HCT116 (cell line): ENCODE results near the gene TRIM37. TPM values are rescaled to one million over a fixed set of nuclear protein-coding genes. Genes with fewer than 3 reads are reported as not detected.

Source experiments
- ATAC-seq: fragments of 200-7000 bp; cut with Tn5 transposase; 2 replicates; pipeline ENCODE4 v1.9.1; 2020; ENCODE audit warnings: mild to moderate bottlenecking, moderate library complexity
- BruUV-seq: library from RNA; stranded (reverse); fragments of 400-500 nt; replicated peaks from 2 replicates; lab custom pipeline; 2021; lab: Mats Ljungman, UMichigan
- CTCF ChIA-PET: fragments of 300-600 bp; sonication (Branson Sonifier 250); formaldehyde crosslinking; loops from one replicate; lab custom pipeline; 2021; ENCODE audit warnings: antibody characterized with exemption; lab: Charles Lee
- POLR2A ChIA-PET: fragments of 300-600, 350-600 bp; sonication (Branson Sonifier 250); formaldehyde crosslinking; loops from one replicate; lab custom pipeline; 2021; ENCODE audit warnings: antibody characterized with exemption; lab: Charles Lee
- RAD21 ChIA-PET, 2 experiments: fragments of 300-600 bp; sonication (Branson Sonifier 250); formaldehyde crosslinking; loops; one replicate each; lab custom pipeline; 2023; ENCODE audit warnings: low total read pairs in 2 of 2; ENCODE audit not compliant: uncharacterized antibody in 2 of 2, unreplicated experiment in 2 of 2, low non-redundant PET in 1 of 2; lab: Charles Lee
- DNase-seq: peaks from one replicate; pipeline ENCODE4 v3.0.0-alpha.2; 2010; ENCODE audit warnings: low read depth, low spot score
- H2AFZ ChIP-seq: fragments of 200-600 bp; shearing (Covaris generic), sonication (generic); 2 replicates; pipeline ENCODE4 v1.6.1; 2017; ENCODE audit warnings: low read depth, mixed run types, mixed read lengths, antibody characterized with exemption, low read length; ENCODE audit not compliant: poor library complexity, severe bottlenecking
- H3K27ac ChIP-seq: 2 replicates; pipeline ENCODE4 v1.5.1; 2012; ENCODE audit warnings: low read depth, low read length
- H3K27me3 ChIP-seq: fragments of 200-600 bp; sonication (generic); 2 replicates; pipeline ENCODE4 v1.6.1; 2016; ENCODE audit warnings: mixed run types, low read length, mixed read lengths; ENCODE audit not compliant: insufficient read depth
- H3K36me3 ChIP-seq, 2 experiments: fragments of 200-500 bp in 1 of 2; fragments of 200-600 bp in 1 of 2; sonication (Bioruptor generic) in 1 of 2; sonication (generic) in 1 of 2; 2 replicates each; pipeline versions ENCODE4 v1.5.1 to v1.6.1; 2014 to 2016; ENCODE audit warnings: low read length in 2 of 2, inconsistent platforms in 1 of 2, mixed read lengths in 1 of 2, mixed run types in 1 of 2; ENCODE audit not compliant: insufficient read depth in 2 of 2, control insufficient read depth in 1 of 2
- H3K4me1 ChIP-seq, 2 experiments: fragments of 200-600 bp in 1 of 2; sonication (generic) in 1 of 2; 2 replicates each; pipeline versions ENCODE4 v1.5.1 to v1.6.1; 2012 to 2017; ENCODE audit warnings: low read length in 2 of 2, inconsistent platforms in 1 of 2, mild to moderate bottlenecking in 1 of 2, mixed read lengths in 1 of 2, mixed run types in 1 of 2, moderate library complexity in 1 of 2; ENCODE audit not compliant: insufficient read depth in 2 of 2, control insufficient read depth in 1 of 2
- H3K4me2 ChIP-seq: fragments of 200-600 bp; sonication (generic); 2 replicates; pipeline ENCODE4 v1.6.1; 2017; ENCODE audit warnings: mixed run types, low read length, mixed read lengths
- H3K4me3 ChIP-seq, 2 experiments: fragments of 200-600 bp in 1 of 2; sonication (generic) in 1 of 2; replicated peaks in 1 of 2; 2 replicates each; pipeline ENCODE4 v1.5.1; 2011 to 2016; ENCODE audit warnings: low read length in 2 of 2, control low read depth in 1 of 2, low read depth in 1 of 2, mild to moderate bottlenecking in 1 of 2, mixed read lengths in 1 of 2, mixed run types in 1 of 2
- H3K79me2 ChIP-seq: fragments of 200-600 bp; sonication (generic); 2 replicates; pipeline ENCODE4 v1.6.1; 2017; ENCODE audit warnings: mild to moderate bottlenecking, mixed run types, low read length, moderate library complexity, mixed read lengths; ENCODE audit not compliant: insufficient read depth
- H3K9ac ChIP-seq: fragments of 200-600 bp; sonication (generic); 2 replicates; pipeline ENCODE4 v1.6.1; 2016; ENCODE audit warnings: low read length, mixed read lengths
- H3K9me2 ChIP-seq: fragments of 200-600 bp; sonication (generic), shearing (Covaris generic); 2 replicates; pipeline ENCODE4 v1.6.1; 2017; ENCODE audit warnings: mixed run types, mild to moderate bottlenecking, moderate library complexity; ENCODE audit not compliant: insufficient read depth
- H3K9me3 ChIP-seq, 2 experiments: fragments of 200-500 bp in 1 of 2; fragments of 200-600 bp in 1 of 2; sonication (Bioruptor generic) in 1 of 2; sonication (generic) in 1 of 2; 2 replicates each; pipeline ENCODE4 v1.6.1; 2014 to 2017; ENCODE audit warnings: low read length in 2 of 2, mixed read lengths in 2 of 2, inconsistent platforms in 1 of 2, low read depth in 1 of 2, mild to moderate bottlenecking in 1 of 2, mixed run types in 1 of 2, moderate library complexity in 1 of 2; ENCODE audit not compliant: control insufficient read depth in 1 of 2, insufficient read depth in 1 of 2
- H4K20me1 ChIP-seq: fragments of 200-600 bp; sonication (generic), shearing (Covaris generic); 2 replicates; pipeline ENCODE4 v1.6.1; 2017; ENCODE audit warnings: mixed run types, mild to moderate bottlenecking, moderate library complexity; ENCODE audit not compliant: insufficient read depth
- ATF3 ChIP-seq: IDR thresholded peaks from 2 replicates; pipeline ENCODE4 v1.6.1; 2012
- CEBPB ChIP-seq: IDR thresholded peaks from 2 replicates; pipeline ENCODE4 v1.6.1; 2012; ENCODE audit warnings: low read depth
- EGR1 ChIP-seq: IDR thresholded peaks from 2 replicates; pipeline ENCODE4 v1.6.1; 2012; ENCODE audit warnings: low read depth
- ELF1 ChIP-seq: IDR thresholded peaks from 2 replicates; pipeline ENCODE4 v1.6.1; 2012; ENCODE audit warnings: low read depth, borderline replicate concordance
- EZH2 ChIP-seq: fragments of 200-600 bp; sonication (generic); IDR thresholded peaks from 2 replicates; pipeline ENCODE4 v1.6.1; 2017; ENCODE audit warnings: antibody characterized with exemption, mixed run types
- EZH2phosphoT487 ChIP-seq: fragments of 200-600 bp; IDR thresholded peaks from 2 replicates; pipeline ENCODE4 v1.6.1; 2018; ENCODE audit warnings: antibody characterized with exemption, borderline replicate concordance
- FOSL1 ChIP-seq: IDR thresholded peaks from 2 replicates; pipeline ENCODE4 v1.6.1; 2012; ENCODE audit warnings: low read depth
- POLR2A ChIP-seq: IDR thresholded peaks from 2 replicates; pipeline ENCODE4 v1.7.0; 2011; ENCODE audit warnings: borderline replicate concordance; ENCODE audit not compliant: insufficient read depth, insufficient read length; ENCODE audit errors: extremely low read depth
- RAD21 ChIP-seq: IDR thresholded peaks from 2 replicates; pipeline ENCODE4 v1.6.1; 2012; ENCODE audit warnings: low read depth, mild to moderate bottlenecking
- REST ChIP-seq: IDR thresholded peaks from 2 replicates; pipeline ENCODE4 v1.6.1; 2012; ENCODE audit warnings: low read depth
- SIN3A ChIP-seq: IDR thresholded peaks from 2 replicates; pipeline ENCODE4 v1.6.1; 2012; ENCODE audit warnings: low read depth
- SRF ChIP-seq: IDR thresholded peaks from 2 replicates; pipeline ENCODE4 v1.6.1; 2012; ENCODE audit warnings: low read depth
- TCF7L2 ChIP-seq: IDR thresholded peaks from 2 replicates; pipeline ENCODE4 v1.7.0; 2011; ENCODE audit warnings: borderline replicate concordance, inconsistent platforms; ENCODE audit not compliant: insufficient read depth, insufficient read length; ENCODE audit errors: extremely low read depth
- YY1 ChIP-seq: IDR thresholded peaks from 2 replicates; pipeline ENCODE4 v1.6.1; 2011; ENCODE audit warnings: low read length, low read depth, moderate library complexity, mild to moderate bottlenecking; ENCODE audit not compliant: insufficient replicate concordance; ENCODE audit errors: extremely low read depth
- ZBTB33 ChIP-seq: IDR thresholded peaks from 2 replicates; pipeline ENCODE4 v1.6.1; 2011; ENCODE audit warnings: mild to moderate bottlenecking, low read length, moderate library complexity; ENCODE audit not compliant: insufficient replicate concordance; ENCODE audit errors: extremely low read depth
- ZFX ChIP-seq: fragments of 450-650 bp; IDR thresholded peaks from 2 replicates; pipeline ENCODE4 v1.6.1; 2017
- ZNF274 ChIP-seq: fragments of 200-500 bp; sonication (Bioruptor generic); IDR thresholded peaks from 2 replicates; pipeline ENCODE4 v1.6.1; 2014; ENCODE audit warnings: mild to moderate bottlenecking, low read depth, low read length, inconsistent platforms
- intact Hi-C: fragments of 100-400 bp; cut with micrococcal nuclease; formaldehyde crosslinking; loops from 2 replicates; pipeline ENCODE4 v1.10.0; 2022
- total RNA-seq: library from RNA; stranded (reverse); gene quantifications from one replicate; pipeline ENCODE4 v1.2.1, GENCODE V29; 2021; ENCODE audit not compliant: unreplicated experiment

Gene TRIM37
- total RNA-seq, 1 experiment from 2014 or later, result 55.7 TPM

DNA sequence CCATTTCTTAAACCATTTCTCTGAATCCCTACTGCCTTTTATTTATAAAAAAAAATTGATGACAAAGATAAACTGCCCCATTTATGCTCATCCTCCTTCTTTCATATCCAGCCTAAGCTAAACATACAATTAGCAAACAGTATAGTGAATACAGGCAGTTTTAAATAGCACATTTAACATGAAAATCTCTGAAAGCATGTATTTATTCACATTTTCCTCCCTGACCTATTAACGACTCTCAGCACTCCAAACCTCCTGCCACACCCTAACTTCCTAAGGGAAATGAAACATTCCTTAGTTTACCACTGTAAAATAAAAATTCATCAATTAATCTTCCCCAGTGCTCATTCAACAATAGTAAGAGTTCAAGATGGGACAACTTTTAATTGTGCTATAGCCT, 56.9 kb downstream of the TRIM37 start:
- no peak for ATAC-seq
- H3K4me1 ChIP-seq, result no peaks in the 10 kb centered on the region
- no peak overlapping the region for H3K4me3 ChIP-seq
- TF ChIP-seq EZH2 (no peak), ZNF274 (no peak), FOSL1 (no peak), SIN3A (no peak), RAD21 (no peak), YY1 (no peak), ATF3 (no peak), REST (no peak), ELF1 (no peak), TCF7L2 (no peak), POLR2A (no peak), SRF (no peak), CEBPB (no peak), ZFX (no peak), ZBTB33 (no peak), EGR1 (no peak), EZH2phosphoT487 (no peak)
- no peaks in the 10 kb centered on the region for H3K9me2 ChIP-seq
- no peak overlapping the region for H2AFZ ChIP-seq
- POLR2A ChIA-PET, result no interaction called here
- H3K36me3 ChIP-seq, result peaks cover 30 to 33% of the 10 kb centered on the region in 2 experiments; a peak in 3 of 4 replicates
- H3K79me2 ChIP-seq, result no peaks in the 10 kb centered on the region
- H3K9ac ChIP-seq, result no peak overlapping the region
- H3K27me3 ChIP-seq, result no peaks in the 10 kb centered on the region
- no peak overlapping the region for H3K4me2 ChIP-seq
- no peak for DNase-seq
- BruUV-seq, result no TSS peak
- RAD21 ChIA-PET, result no interaction called here
- CTCF ChIA-PET, result no interaction called here
- H4K20me1 ChIP-seq, result no peaks in the 10 kb centered on the region
- H3K27ac ChIP-seq, result no peak overlapping the region
- no peaks in the 10 kb centered on the region for H3K9me3 ChIP-seq
- intact Hi-C loops, result no loop called here
